ENCODE data around the gene CYSTM1.

DNA sequence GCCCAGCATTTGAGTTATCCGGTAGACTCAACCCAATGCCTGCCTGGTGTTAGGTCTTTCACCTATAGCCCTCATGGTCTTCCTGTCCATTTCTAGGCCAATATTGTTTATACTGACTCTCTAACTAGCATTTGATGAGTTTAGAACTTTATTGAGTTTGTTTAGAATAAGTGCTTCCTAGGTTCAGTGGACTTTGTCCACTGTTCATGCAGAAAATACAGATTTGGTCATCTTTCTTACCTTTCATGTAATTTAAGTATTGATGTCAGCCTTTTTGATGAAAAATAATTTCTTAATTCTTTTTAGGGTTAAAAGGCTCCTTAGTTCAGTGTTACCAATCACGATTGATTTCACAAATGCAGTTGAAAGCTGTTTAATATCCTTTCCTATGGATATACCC is 22.0 kb downstream of the CYSTM1 start:
- TF ChIP-seq, protein P1, sequence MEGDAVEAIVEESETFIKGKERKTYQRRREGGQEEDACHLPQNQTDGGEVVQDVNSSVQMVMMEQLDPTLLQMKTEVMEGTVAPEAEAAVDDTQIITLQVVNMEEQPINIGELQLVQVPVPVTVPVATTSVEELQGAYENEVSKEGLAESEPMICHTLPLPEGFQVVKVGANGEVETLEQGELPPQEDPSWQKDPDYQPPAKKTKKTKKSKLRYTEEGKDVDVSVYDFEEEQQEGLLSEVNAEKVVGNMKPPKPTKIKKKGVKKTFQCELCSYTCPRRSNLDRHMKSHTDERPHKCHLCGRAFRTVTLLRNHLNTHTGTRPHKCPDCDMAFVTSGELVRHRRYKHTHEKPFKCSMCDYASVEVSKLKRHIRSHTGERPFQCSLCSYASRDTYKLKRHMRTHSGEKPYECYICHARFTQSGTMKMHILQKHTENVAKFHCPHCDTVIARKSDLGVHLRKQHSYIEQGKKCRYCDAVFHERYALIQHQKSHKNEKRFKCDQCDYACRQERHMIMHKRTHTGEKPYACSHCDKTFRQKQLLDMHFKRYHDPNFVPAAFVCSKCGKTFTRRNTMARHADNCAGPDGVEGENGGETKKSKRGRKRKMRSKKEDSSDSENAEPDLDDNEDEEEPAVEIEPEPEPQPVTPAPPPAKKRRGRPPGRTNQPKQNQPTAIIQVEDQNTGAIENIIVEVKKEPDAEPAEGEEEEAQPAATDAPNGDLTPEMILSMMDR (IDR thresholded peaks at IDR 0.05; ENCODE audit: low read depth, low read length, missing input control): no peak
- TF ChIP-seq MAX (IDR thresholded peaks at IDR 0.05): no peak
- no peak for TF ChIP-seq RAD21 (IDR thresholded peaks at IDR 0.05)
- no peak for TF ChIP-seq ZBTB33 (IDR thresholded peaks at IDR 0.05)
- no peak for TF ChIP-seq TAF1 (conservative IDR thresholded peaks at IDR 0.05)
- no peak for TF ChIP-seq YY1 (IDR thresholded peaks at IDR 0.05)
